Mesendoderm (in vitro differentiated cells): Measurements from ENCODE around the gene ZNF646.

Source experiments
- DNase-seq: peaks from one replicate; pipeline ENCODE4 v3.0.0; 2013
- H2AK5ac ChIP-seq: 2 replicates; pipeline ENCODE4 v1.6.1; 2013; ENCODE audit warnings: low read length, inconsistent platforms
- H2BK120ac ChIP-seq: 2 replicates; pipeline ENCODE4 v1.6.1; 2013; ENCODE audit warnings: low read depth, mild to moderate bottlenecking, low read length, moderate library complexity, mixed read lengths
- H2BK15ac ChIP-seq: replicated peaks from 2 replicates; pipeline ENCODE4 v1.6.1; 2013; ENCODE audit warnings: low read depth, mild to moderate bottlenecking, moderate library complexity
- H2BK5ac ChIP-seq: 2 replicates; pipeline ENCODE4 v1.6.1; 2013; ENCODE audit warnings: low read length, inconsistent platforms
- H3K18ac ChIP-seq: 2 replicates; pipeline ENCODE4 v1.6.1; 2013; ENCODE audit warnings: mild to moderate bottlenecking, low read length, mixed read lengths
- H3K23ac ChIP-seq: one replicate; pipeline ENCODE4 v1.6.1; 2013; ENCODE audit warnings: low read length
- H3K27ac ChIP-seq: 2 replicates; pipeline ENCODE4 v1.5.1; 2013; ENCODE audit warnings: low read depth, mild to moderate bottlenecking, inconsistent platforms, low read length, moderate library complexity
- H3K27me3 ChIP-seq: 2 replicates; pipeline ENCODE4 v1.6.1; 2013; ENCODE audit warnings: low read length, control low read depth, mild to moderate bottlenecking, inconsistent platforms; ENCODE audit not compliant: insufficient read depth, poor library complexity
- H3K36me3 ChIP-seq: 2 replicates; pipeline ENCODE4 v1.6.1; 2013; ENCODE audit warnings: low read length, inconsistent platforms; ENCODE audit not compliant: control insufficient read depth, insufficient read depth
- H3K4ac ChIP-seq: one replicate; pipeline ENCODE4 v1.6.1; 2013; ENCODE audit warnings: low read depth, mild to moderate bottlenecking, low read length, moderate library complexity
- H3K4me1 ChIP-seq: 2 replicates; pipeline ENCODE4 v1.6.1; 2013; ENCODE audit warnings: low read depth, low read length, inconsistent platforms; ENCODE audit not compliant: control insufficient read depth
- H3K4me2 ChIP-seq: 2 replicates; pipeline ENCODE4 v1.6.1; 2013; ENCODE audit warnings: low read length
- H3K4me3 ChIP-seq: 2 replicates; pipeline ENCODE4 v1.5.1; 2013; ENCODE audit warnings: mild to moderate bottlenecking, low read length
- H3K56ac ChIP-seq: one replicate; pipeline ENCODE4 v1.6.1; 2013; ENCODE audit warnings: low read length
- H3K79me1 ChIP-seq: 2 replicates; pipeline ENCODE4 v1.6.1; 2013; ENCODE audit warnings: low read length, inconsistent platforms
- H3K79me2 ChIP-seq: 2 replicates; pipeline ENCODE4 v1.6.1; 2013; ENCODE audit warnings: mild to moderate bottlenecking, low read length; ENCODE audit not compliant: control insufficient read depth, insufficient read depth
- H3K9ac ChIP-seq: 2 replicates; pipeline ENCODE4 v1.6.1; 2013; ENCODE audit warnings: low read length, inconsistent platforms
- H4K5ac ChIP-seq: one replicate; pipeline ENCODE4 v1.6.1; 2013; ENCODE audit warnings: low read length
- H4K8ac ChIP-seq: one replicate; pipeline ENCODE4 v1.6.1; 2013; ENCODE audit warnings: low read depth, mild to moderate bottlenecking, control low read depth, low read length, moderate library complexity
- WGBS: extraction: QIAGEN DNeasy Blood & Tissue Kit; methylation state at CpG from one replicate; pipeline ENCODE4 v1.1.7; 2013; ENCODE audit warnings: low lambda C conversion rate, missing lambda C conversion rate; ENCODE audit not compliant: insufficient coverage; ENCODE audit errors: extremely low coverage; 5-methylcytosine and 5-hydroxymethylcytosine counted together

ZNF646 gene

GRCh38 chr16:31071861-31072260 is 2.4 kb upstream of the ZNF646 start:
- Histone ChIP-seq H3K23ac (no peak overlapping the region), H2BK120ac (no peak overlapping the region), H3K9ac (peak overlapping the region; percentile 90), H2AK5ac (no peak overlapping the region), H3K27ac (no peak overlapping the region), H4K8ac (no peak overlapping the region), H4K5ac (no peak overlapping the region), H3K4me3 (peak overlapping the region; percentile 81), H2BK15ac (no peak overlapping the region), H3K36me3 (no peaks in the 10 kb centered on the region), H3K79me2 (peaks cover 33% of the 10 kb centered on the region), H3K4ac (peak overlapping the region; percentile 21), H3K56ac (peak overlapping the region; percentile 94), H3K18ac (no peak overlapping the region), H3K4me1 (peaks cover 3% of the 10 kb centered on the region), H2BK5ac (no peak overlapping the region), H3K27me3 (no peaks in the 10 kb centered on the region), H3K79me1 (peaks cover 23% of the 10 kb centered on the region), H3K4me2 (peak overlapping the region; percentile 81)
- no peak for DNase-seq
- WGBS: no CpG with 5 or more reads among the region's 4 CpGs

- no peaks in the 10 kb centered on the region for H3K27me3 ChIP-seq
- H3K56ac ChIP-seq: peak overlapping the region; percentile 94
- H3K4me2 ChIP-seq: peak overlapping the region; percentile 81
- H4K8ac ChIP-seq: no peak overlapping the region
- peaks cover 33% of the 10 kb centered on the region for H3K79me2 ChIP-seq
- peaks cover 3% of the 10 kb centered on the region for H3K4me1 ChIP-seq
- peak; percentile 65 for DNase-seq
- no peak overlapping the region for H3K23ac ChIP-seq
- WGBS: no CpG with 5 or more reads among the region's 27 CpGs
- H3K9ac ChIP-seq: peak overlapping the region; percentile 90
- no peaks in the 10 kb centered on the region for H3K36me3 ChIP-seq
- H4K5ac ChIP-seq: no peak overlapping the region
- H2AK5ac ChIP-seq: peak overlapping the region; percentile 7
- H3K4ac ChIP-seq: peak overlapping the region; percentile 11
- H2BK120ac ChIP-seq: no peak overlapping the region
- no peak overlapping the region for H2BK15ac ChIP-seq
- H3K18ac ChIP-seq: peak overlapping the region; percentile 29
- H3K4me3 ChIP-seq: peak overlapping the region; percentile 81
- H3K27ac ChIP-seq: peak overlapping the region; percentile 17
- peaks cover 21% of the 10 kb centered on the region for H3K79me1 ChIP-seq
- H2BK5ac ChIP-seq: peak overlapping the region; percentile 62
These were observed 1.6 kb upstream of the ZNF646 start for GRCh38 chr16:31072540-31073141.

GRCh38 chr16:31073142-31073969 is 866 bp upstream of the ZNF646 start:
- Histone ChIP-seq H3K4me1 (peaks cover 3% of the 10 kb centered on the region), H3K27me3 (no peaks in the 10 kb centered on the region), H3K79me1 (peaks cover 21% of the 10 kb centered on the region), H3K4ac (peak overlapping the region; percentile 73), H2BK120ac (peak overlapping the region; percentile 52), H2AK5ac (no peak overlapping the region), H2BK5ac (peak overlapping the region; percentile 82), H3K56ac (peak overlapping the region; percentile 99), H3K79me2 (peaks cover 31% of the 10 kb centered on the region), H3K4me3 (peak overlapping the region; percentile 81), H3K9ac (peak overlapping the region; percentile 90), H4K5ac (no peak overlapping the region), H3K27ac (peak overlapping the region; percentile 95), H3K23ac (no peak overlapping the region), H3K4me2 (peak overlapping the region; percentile 97), H4K8ac (no peak overlapping the region), H3K18ac (peak overlapping the region; percentile 90), H3K36me3 (no peaks in the 10 kb centered on the region), H2BK15ac (no peak overlapping the region)
- no CpG with 5 or more reads among the region's 83 CpGs for WGBS
- peak; percentile 96 for DNase-seq

- no CpG with 5 or more reads among the region's 7 CpGs for WGBS
- Histone ChIP-seq H2BK15ac (no peak overlapping the region), H3K27me3 (no peaks in the 10 kb centered on the region), H3K23ac (no peak overlapping the region), H3K79me1 (peaks cover 17% of the 10 kb centered on the region), H3K27ac (no peak overlapping the region), H3K4me2 (peak overlapping the region; percentile 98), H4K5ac (no peak overlapping the region), H3K9ac (peak overlapping the region; percentile 97), H2AK5ac (no peak overlapping the region), H3K4ac (no peak overlapping the region), H3K4me3 (peak overlapping the region; percentile 89), H3K4me1 (peaks cover 3% of the 10 kb centered on the region), H2BK5ac (peak overlapping the region; percentile 57), H2BK120ac (no peak overlapping the region), H3K56ac (peak overlapping the region; percentile 98), H3K79me2 (peaks cover 24% of the 10 kb centered on the region), H3K18ac (no peak overlapping the region), H4K8ac (no peak overlapping the region), H3K36me3 (no peaks in the 10 kb centered on the region)
- no peak for DNase-seq
These were observed 577 bp downstream of the ZNF646 start for GRCh38 chr16:31074814-31075183.

- peaks cover 24% of the 10 kb centered on the region for H3K79me2 ChIP-seq
- H3K4me1 ChIP-seq: peaks cover 3% of the 10 kb centered on the region
- H2AK5ac ChIP-seq: no peak overlapping the region
- no peak overlapping the region for H3K56ac ChIP-seq
- H4K5ac ChIP-seq: no peak overlapping the region
- no peak overlapping the region for H3K18ac ChIP-seq
- no peak overlapping the region for H2BK15ac ChIP-seq
- no peak overlapping the region for H4K8ac ChIP-seq
- DNase-seq: no peak
- H3K36me3 ChIP-seq: no peaks in the 10 kb centered on the region
- H2BK5ac ChIP-seq: no peak overlapping the region
- no peak overlapping the region for H3K23ac ChIP-seq
- no peak overlapping the region for H3K4me3 ChIP-seq
- no peak overlapping the region for H3K27ac ChIP-seq
- no peak overlapping the region for H3K4ac ChIP-seq
- H3K79me1 ChIP-seq: peaks cover 19% of the 10 kb centered on the region
- no CpG with 5 or more reads among the region's 16 CpGs for WGBS
- H3K9ac ChIP-seq: no peak overlapping the region
- H2BK120ac ChIP-seq: no peak overlapping the region
- no peak overlapping the region for H3K4me2 ChIP-seq
- H3K27me3 ChIP-seq: no peaks in the 10 kb centered on the region
These were observed 2.1 kb downstream of the ZNF646 start for GRCh38 chr16:31076319-31076718.
